ENCODE results near the gene UBD.

Gene UBD

DNA sequence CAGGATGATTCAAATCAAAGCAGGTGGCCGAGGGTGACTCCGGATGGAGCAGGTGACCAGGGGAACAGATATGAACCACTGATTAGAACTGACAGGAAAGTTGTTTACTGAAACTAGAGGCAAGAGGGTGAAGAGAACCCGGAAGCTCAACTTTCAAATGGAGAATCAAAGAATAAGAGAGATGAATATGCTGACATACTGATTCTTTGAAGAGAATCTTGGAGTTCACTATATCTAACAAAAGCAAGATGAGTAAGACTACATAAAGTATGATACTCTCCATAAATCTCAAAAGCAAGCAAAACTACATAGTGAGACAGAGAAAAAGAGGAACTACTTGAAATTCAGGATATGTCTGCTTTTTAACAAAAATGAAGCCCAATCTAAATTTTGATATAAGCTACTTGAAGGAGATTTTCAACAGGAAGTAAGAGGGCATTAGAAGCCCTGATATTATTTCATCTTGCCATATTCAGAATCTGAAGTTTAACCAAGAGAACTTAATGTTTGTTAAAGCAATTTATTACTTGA, 4.0 kb upstream of the UBD start:
- TF ChIP-seq, protein P1, sequence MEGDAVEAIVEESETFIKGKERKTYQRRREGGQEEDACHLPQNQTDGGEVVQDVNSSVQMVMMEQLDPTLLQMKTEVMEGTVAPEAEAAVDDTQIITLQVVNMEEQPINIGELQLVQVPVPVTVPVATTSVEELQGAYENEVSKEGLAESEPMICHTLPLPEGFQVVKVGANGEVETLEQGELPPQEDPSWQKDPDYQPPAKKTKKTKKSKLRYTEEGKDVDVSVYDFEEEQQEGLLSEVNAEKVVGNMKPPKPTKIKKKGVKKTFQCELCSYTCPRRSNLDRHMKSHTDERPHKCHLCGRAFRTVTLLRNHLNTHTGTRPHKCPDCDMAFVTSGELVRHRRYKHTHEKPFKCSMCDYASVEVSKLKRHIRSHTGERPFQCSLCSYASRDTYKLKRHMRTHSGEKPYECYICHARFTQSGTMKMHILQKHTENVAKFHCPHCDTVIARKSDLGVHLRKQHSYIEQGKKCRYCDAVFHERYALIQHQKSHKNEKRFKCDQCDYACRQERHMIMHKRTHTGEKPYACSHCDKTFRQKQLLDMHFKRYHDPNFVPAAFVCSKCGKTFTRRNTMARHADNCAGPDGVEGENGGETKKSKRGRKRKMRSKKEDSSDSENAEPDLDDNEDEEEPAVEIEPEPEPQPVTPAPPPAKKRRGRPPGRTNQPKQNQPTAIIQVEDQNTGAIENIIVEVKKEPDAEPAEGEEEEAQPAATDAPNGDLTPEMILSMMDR (conservative IDR thresholded peaks at IDR 0.05; ENCODE audit: control insufficient read depth, insufficient read depth, low read depth, low read length) = no peak
- no peak overlapping the region for H3K4me3 ChIP-seq (ENCODE audit: control insufficient read depth, low read depth, low read length)
- no peak for DNase-seq (ENCODE audit: low read depth)

DNA sequence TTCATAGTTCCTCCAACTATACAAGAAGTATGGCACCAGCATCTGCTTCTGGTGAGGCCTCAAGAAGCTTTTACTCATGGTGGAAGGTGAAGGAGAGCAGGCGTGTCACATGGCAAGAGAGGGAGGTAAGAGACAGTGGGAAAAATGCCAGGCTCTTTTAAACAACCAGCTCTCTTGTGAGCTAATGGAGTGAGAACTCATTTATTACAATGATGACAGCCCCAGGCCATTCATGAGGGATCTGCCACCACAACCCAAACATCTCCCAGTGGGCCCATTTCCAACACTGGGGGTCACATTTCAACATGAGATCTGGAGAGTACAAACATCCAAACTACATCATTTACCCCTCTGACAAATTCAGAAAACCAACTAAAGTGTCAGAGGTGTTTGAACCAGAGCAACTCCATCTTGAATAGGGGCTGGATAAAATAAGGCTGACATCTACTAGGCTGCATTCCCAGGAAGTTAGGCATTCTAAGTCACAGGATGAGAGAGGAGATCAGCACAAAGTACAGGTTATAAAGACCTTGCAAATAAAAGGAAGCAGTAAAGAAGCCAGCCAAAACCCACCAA, 2.2 kb upstream of the UBD start:
- TF ChIP-seq, protein P1 (conservative IDR thresholded peaks at IDR 0.05; ENCODE audit: control insufficient read depth, insufficient read depth, low read depth, low read length) = no peak
- no peak for DNase-seq (ENCODE audit: low read depth)
- H3K4me3 ChIP-seq (ENCODE audit: control insufficient read depth, low read depth, low read length) = no peak overlapping the region

DNA sequence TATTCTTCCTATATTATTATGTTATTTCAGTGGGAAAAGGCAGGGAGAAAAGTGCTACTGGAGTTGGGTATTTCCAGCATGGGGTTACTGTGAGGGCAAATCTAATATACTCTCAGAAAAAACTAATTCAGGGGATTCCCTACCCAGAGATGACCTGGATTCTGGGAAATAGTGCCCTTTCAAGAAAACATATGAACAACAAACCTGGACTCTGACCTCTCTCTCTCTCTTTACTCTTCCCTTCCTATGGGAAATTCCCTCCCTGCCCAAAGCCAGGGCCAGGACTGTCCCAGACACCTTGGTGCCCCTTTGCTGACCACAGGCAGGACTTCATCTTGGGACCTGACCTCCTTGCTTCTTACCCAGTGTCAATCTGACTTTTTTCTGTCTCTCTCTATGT, 1.6 kb upstream of the UBD start:
- no peak for DNase-seq (ENCODE audit: low read depth)
- no peak overlapping the region for H3K4me3 ChIP-seq (ENCODE audit: control insufficient read depth, low read depth, low read length)
- TF ChIP-seq, protein P1 (conservative IDR thresholded peaks at IDR 0.05; ENCODE audit: control insufficient read depth, insufficient read depth, low read depth, low read length) = no peak

DNA sequence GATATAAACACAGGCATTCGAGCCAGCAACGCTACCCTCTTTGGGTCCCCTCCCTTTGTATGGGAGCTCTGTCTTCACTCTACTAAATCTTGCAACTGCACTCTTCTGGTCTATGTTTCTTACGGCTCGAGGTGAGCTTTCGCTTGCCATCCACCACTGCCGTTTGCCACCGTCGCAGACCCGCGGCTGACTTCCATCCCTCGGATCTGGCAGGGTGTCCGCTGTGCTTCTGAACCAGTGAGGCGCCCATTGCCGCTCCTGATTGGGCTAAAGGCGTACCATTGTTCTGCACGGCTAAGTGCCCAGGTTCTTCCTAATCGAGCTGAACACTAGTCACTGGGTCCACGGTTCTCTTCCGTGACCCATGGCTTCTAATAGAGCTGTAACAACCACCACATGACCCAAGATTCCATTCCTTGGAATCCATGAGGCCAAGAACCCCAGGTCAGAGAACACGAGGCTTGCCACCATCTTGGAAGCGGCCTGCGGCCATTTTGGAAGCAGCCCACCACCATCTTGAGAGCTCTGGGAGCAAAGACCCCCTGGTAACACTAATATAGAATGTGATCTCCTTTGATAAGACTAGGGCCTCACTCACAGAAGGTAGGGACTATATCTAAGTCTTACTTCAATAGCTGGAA, 973 bp downstream of the UBD start:
- no peak overlapping the region for H3K4me3 ChIP-seq (ENCODE audit: control insufficient read depth, low read depth, low read length)
- no peak for DNase-seq (ENCODE audit: low read depth)
- TF ChIP-seq, protein P1 (conservative IDR thresholded peaks at IDR 0.05; ENCODE audit: control insufficient read depth, insufficient read depth, low read depth, low read length) = no peak

DNA sequence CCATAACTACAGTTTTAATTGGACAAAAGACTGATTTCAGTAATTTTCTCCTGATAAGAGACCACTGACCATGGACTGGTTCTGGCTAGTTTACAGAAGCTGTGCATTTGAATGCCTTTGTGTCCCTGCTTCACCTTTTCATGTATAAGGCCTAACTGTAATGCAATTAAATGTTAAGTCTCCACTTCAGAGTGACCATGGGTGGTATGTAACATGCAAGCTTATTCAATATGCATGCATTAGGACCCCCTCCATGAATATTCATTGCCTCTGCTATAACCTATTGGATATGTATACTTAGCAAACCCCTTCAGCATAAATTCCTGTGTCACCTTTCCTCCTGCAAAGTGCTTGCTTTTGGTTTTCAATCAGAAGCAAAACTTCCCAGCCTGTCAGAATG, 2.2 kb downstream of the UBD start:
- DNase-seq (ENCODE audit: low read depth) = no peak
- H3K4me3 ChIP-seq (ENCODE audit: control insufficient read depth, low read depth, low read length) = no peak overlapping the region
- TF ChIP-seq, protein P1 (conservative IDR thresholded peaks at IDR 0.05; ENCODE audit: control insufficient read depth, insufficient read depth, low read depth, low read length) = no peak

DNA sequence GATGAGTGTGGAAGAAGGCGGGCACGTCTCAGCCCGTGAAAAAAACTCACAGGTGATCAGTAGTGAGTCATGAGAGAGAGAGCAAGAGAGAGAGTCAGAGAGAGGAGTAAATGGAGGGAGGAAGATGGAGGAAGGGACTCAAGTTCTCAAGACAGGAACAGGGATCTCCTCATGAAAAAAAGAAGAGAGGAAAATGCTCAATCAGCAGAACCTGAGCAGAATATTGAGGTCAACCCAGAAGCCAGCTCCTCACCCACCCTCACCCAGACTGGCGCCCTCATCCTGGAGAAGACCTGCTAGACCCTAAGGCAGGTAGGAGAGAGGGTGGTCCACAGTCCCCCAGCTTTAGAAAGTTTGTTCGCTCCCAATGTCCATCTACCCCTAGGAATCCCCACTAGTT, 4.8 kb downstream of the UBD start:
- TF ChIP-seq, protein P1 (conservative IDR thresholded peaks at IDR 0.05; ENCODE audit: control insufficient read depth, insufficient read depth, low read depth, low read length) = no peak
- no peak overlapping the region for H3K4me3 ChIP-seq (ENCODE audit: control insufficient read depth, low read depth, low read length)
- no peak for DNase-seq (ENCODE audit: low read depth)
